Pancreas (tissue), 10 donors: ENCODE measurements around the gene IFITM10. TPM values are rescaled to one million over a fixed set of nuclear protein-coding genes. Genes with fewer than 3 reads are reported as not detected.

Experiments
- ATAC-seq, 4 donors: fragments of 200-7000 bp; cut with Tn5 transposase; one replicate each; pipeline versions ENCODE4 v1.8.0 to v1.9.1; 2020; ENCODE audit warnings: mild to moderate bottlenecking in 4 of 4, moderate library complexity in 4 of 4
- DNase-seq, 6 donors: peaks; one replicate each; pipeline ENCODE4 v3.0.0-alpha.2; 2020
- FAIRE-seq: peaks from 2 replicates; lab custom pipeline; 2012; peaks lifted over from hg19 to GRCh38; lab: Jason Lieb, UNC
- H3K27ac ChIP-seq, 4 donors: fragments of 200-600 bp; sonication (generic); 1 replicate in 3 of 4; 2 replicates in 1 of 4; pipeline versions ENCODE4 v1.5.0 to v1.8.0; 2020
- H3K27me3 ChIP-seq, 4 donors: fragments of 200-600 bp; one replicate each; pipeline ENCODE4 v1.8.0; 2021
- H3K36me3 ChIP-seq, 3 donors: fragments of 200-600 bp; sonication (generic) in 1 of 3; one replicate each; pipeline versions ENCODE4 v1.5.0 to v1.8.0; 2020 to 2021
- H3K4me1 ChIP-seq, 3 donors: fragments of 200-600 bp; one replicate each; pipeline ENCODE4 v1.8.0; 2021
- H3K4me3 ChIP-seq, 4 donors: fragments of 200-600 bp; sonication (generic) in 2 of 4; one replicate each; pipeline versions ENCODE4 v1.5.0 to v1.8.0; 2020 to 2021
- H3K9me3 ChIP-seq, 4 donors: fragments of 200-600 bp; one replicate each; pipeline ENCODE4 v1.8.0; 2021
- CTCF ChIP-seq, 4 donors: fragments of 200-600 bp; sonication (generic) in 3 of 4; IDR thresholded peaks; one replicate each; pipeline versions ENCODE4 v1.5.0 to v1.8.0; 2021; ENCODE audit warnings: antibody characterized with exemption in 4 of 4
- WGBS, 2 donors: extraction: QIAGEN DNeasy Blood & Tissue Kit; methylation state at CpG; one replicate each; pipeline ENCODE4 v1.1.7; 2013; 5-methylcytosine and 5-hydroxymethylcytosine counted together
- intact Hi-C, 3 donors: fragments of 100-400 bp; cut with DNase I; formaldehyde crosslinking; loops; one replicate each; pipeline versions ENCODE4 v1.11.1 to v1.14.2; 2022
- polyA plus RNA-seq, 2 donors: library from polyadenylated mRNA; stranded (reverse); fragments of 200-250 nt; gene quantifications; one replicate each; pipeline ENCODE4 v1.2.3, GENCODE V29; 2013
- total RNA-seq, 6 donors: library from RNA; stranded (reverse); fragmentation: NEBNext Ultra II Directional in 4 of 6; extraction: Animal tissue kit (Norgen Biotek cat#: 25700) in 4 of 6; gene quantifications; one replicate each; pipeline versions ENCODE4 v1.2.1 to v1.2.4, GENCODE V29; 2021 to 2023
- donor health status: healthy with polysubstance abuse.
- donor health status: DM: no; HTN: no; CAD: no; lungs with moderate emphysema.
- donor health status: DM: no; HTN: no; CAD: no.
- donor health status: control.
- donor health status: control.
- donor health status: Bipolar disorder and iron deficiency.
- donor health status: DM: yes; HTN: yes; CAD: no.
- donor health status: DM: no; HTN: no; CAD: no.
- donor health status: DM: no; HTN: no; CAD: no.
- donor health status: DM: yes; HTN: yes; CAD: no.

The IFITM10 gene
- total and polyA plus RNA-seq, 8 donors: 0.28 to 2.0 (median 0.55) TPM

- Histone ChIP-seq H3K9me3 (no peaks in the 10 kb centered on the region), H3K27ac (peak overlapping the region in 2 of 4 donors; percentile 0 to 15), H3K27me3 (no peaks in the 10 kb centered on the region), H3K4me3 (no peak overlapping the region), H3K36me3 (no peaks in the 10 kb centered on the region), H3K4me1 (no peaks in the 10 kb centered on the region)
- WGBS, 2 donors: 54 to 58% methylated on average over 15 of the region's 15 CpGs
- ATAC-seq: peak in 2 of 4 donors; percentile 44 to 69
- TF ChIP-seq CTCF (IDR thresholded peaks at IDR 0.05): no peak
- FAIRE-seq: no peak
- no peak for DNase-seq
- intact Hi-C loops: no loop called here
Observed at GRCh38 chr11:1705126-1706052, 45.0 kb downstream of the IFITM10 start.

GRCh38 chr11:1703146-1703545 lies 47.2 kb downstream of the IFITM10 start:
- H3K9me3 ChIP-seq: no peaks in the 10 kb centered on the region
- H3K27ac ChIP-seq: no peak overlapping the region
- DNase-seq: no peak
- FAIRE-seq: no peak
- 69 to 74% methylated on average over 6 of the region's 6 CpGs for WGBS, 2 donors
- no peak overlapping the region for H3K4me3 ChIP-seq
- no peak for TF ChIP-seq CTCF (IDR thresholded peaks at IDR 0.05)
- intact Hi-C loops: no loop called here
- H3K27me3 ChIP-seq: no peaks in the 10 kb centered on the region
- H3K4me1 ChIP-seq: no peaks in the 10 kb centered on the region
- H3K36me3 ChIP-seq: no peaks in the 10 kb centered on the region
- ATAC-seq: no peak

- 76 to 82% methylated on average over 10 of the region's 10 CpGs for WGBS, 2 donors
- no peak for FAIRE-seq
- Histone ChIP-seq H3K36me3 (no peaks in the 10 kb centered on the region), H3K9me3 (no peaks in the 10 kb centered on the region), H3K4me1 (no peaks in the 10 kb centered on the region), H3K27me3 (no peaks in the 10 kb centered on the region), H3K27ac (no peak overlapping the region), H3K4me3 (no peak overlapping the region)
- no peak for ATAC-seq
- DNase-seq: no peak
- intact Hi-C loops: no loop called here
- TF ChIP-seq CTCF (IDR thresholded peaks at IDR 0.05): no peak
Observed at GRCh38 chr11:1702506-1702905, 47.9 kb downstream of the IFITM10 start.

GRCh38 chr11:1701091-1701807 lies 49.1 kb downstream of the IFITM10 start:
- no peak for DNase-seq
- intact Hi-C loops: no loop called here

More at GRCh38 chr11:1701091-1701807, 49.1 kb downstream of the IFITM10 start:
- no peak for TF ChIP-seq CTCF (IDR thresholded peaks at IDR 0.05)
- FAIRE-seq (no peak), ATAC-seq (no peak)
- Histone ChIP-seq H3K27me3 (no peaks in the 10 kb centered on the region), H3K9me3 (no peaks in the 10 kb centered on the region), H3K4me1 (no peaks in the 10 kb centered on the region), H3K4me3 (no peak overlapping the region), H3K27ac (no peak overlapping the region), H3K36me3 (no peaks in the 10 kb centered on the region)
- 82 to 83% methylated on average over 10 of the region's 10 CpGs for WGBS, 2 donors
